GM18858 (cell line): ENCODE data around the gene TMEM164.

Experiments used
- ATAC-seq: cut with Tn5 transposase; IDR thresholded peaks from one replicate; pipeline ENCODE4 v1.9.1; 2021; ENCODE audit not compliant: unreplicated experiment

TMEM164 gene

GRCh38 chrX:110159865-110160264 lies 157.0 kb downstream of the TMEM164 start:
- ATAC-seq, result no peak

DNA sequence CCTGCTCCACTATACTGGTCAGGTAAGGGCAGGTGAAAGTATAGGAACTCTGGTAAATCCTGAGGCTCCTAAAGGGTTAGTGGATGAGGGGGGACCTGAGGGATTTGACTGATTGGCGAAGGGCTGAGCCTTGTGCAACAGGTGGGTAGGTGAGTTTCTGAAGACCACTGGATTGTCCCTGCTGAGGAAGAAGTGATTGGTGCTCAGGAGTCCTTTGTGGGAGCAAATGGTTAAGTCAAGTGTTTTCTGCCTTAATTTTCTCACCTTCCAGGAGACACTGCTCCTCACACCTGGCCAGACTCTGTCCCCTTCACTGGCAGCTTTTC lies 158.4 kb downstream of the TMEM164 start:
- no peak for ATAC-seq

DNA sequence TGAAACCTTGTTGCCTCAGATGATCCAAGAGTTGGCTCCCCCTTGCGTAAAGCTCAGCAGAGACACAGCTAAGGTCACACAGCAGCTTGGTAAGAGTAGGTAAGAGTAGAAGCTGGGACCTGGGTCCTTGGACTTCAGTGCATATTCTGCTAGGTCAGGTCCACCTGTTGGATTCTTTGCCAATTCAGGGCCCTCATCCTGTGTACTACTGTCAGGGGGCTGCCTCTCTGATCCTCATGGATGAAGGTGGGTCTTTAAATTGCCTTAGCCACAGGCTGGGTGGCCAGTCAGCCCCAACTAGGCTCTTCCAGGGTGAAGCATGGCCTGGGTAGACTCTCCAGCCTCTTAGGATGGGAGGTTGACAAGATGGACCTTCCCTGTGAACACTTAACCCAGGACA lies 159.2 kb downstream of the TMEM164 start:
- ATAC-seq, result no peak

DNA sequence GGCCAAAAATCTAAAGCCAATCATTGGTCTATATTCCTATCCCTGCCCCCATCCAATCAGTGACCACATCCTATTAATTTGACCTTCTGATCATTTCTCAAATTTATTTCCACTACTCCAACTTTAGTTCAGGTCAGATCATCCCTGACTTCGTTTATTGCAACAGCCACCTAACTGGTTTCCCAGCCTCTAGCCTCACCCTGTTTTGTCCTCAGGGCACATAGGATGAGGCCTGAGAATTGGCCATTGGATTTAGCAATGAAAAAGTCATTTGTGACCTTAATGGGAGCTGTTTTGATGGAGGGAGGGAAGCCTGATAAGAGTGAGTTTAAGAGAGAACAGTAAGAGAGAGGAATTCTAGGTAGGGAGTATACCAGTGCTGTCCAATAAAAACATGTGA lies 160.0 kb downstream of the TMEM164 start:
- no peak for ATAC-seq

GRCh38 chrX:110163488-110163887 lies 160.6 kb downstream of the TMEM164 start:
- ATAC-seq, result no peak

DNA sequence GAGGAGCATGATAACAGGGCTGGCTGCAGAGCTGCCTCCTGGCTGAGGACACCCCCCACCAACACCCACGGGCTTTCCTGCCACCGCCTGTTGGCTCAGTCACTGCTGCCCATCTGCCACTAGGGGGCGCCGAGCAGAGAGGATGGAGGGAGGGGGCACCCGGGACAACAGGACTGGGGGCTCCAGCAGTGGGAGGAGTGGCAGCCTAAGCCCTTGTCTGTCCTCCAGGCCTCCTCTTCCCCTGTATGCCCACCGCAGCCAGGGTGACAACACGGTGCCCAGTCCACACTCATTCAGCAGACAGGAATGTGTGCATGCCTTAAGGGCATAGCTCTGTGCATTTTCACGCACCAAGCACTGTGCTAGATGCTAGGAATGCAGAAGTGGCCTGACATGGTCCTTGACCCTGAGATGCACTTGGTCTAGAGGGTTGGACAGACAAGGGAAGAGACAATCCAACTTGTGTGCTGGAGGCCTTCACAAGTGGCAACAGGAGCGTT lies 165.1 kb downstream of the TMEM164 start:
- no peak for ATAC-seq

GRCh38 chrX:110168585-110168984 lies 165.7 kb downstream of the TMEM164 start:
- ATAC-seq, result no peak

- no peak for ATAC-seq
These were observed 167.1 kb downstream of the TMEM164 start for GRCh38 chrX:110170029-110170428.

- no peak for ATAC-seq
These were observed 168.5 kb downstream of the TMEM164 start for GRCh38 chrX:110171442-110171841.

DNA sequence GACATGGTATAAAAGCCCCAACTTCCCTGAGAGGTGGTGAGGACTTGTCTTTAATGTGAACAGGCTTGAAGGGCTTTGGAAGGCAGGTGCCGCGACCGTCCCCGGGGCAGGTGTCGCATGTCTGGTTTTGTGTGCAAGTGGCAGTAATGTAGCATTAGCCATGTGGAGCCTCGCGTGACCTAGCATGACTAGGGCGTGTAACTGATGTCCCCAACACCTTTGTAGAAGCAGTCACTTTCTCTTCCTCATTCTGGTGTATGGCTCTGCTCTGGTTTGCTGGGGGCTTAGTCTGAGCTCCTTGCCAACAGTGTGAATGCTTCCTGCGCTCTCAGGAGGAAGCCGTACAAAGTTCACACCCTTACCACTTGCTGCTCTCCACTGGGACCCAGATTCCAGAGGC lies 169.3 kb downstream of the TMEM164 start:
- ATAC-seq, result peak; percentile 98

DNA sequence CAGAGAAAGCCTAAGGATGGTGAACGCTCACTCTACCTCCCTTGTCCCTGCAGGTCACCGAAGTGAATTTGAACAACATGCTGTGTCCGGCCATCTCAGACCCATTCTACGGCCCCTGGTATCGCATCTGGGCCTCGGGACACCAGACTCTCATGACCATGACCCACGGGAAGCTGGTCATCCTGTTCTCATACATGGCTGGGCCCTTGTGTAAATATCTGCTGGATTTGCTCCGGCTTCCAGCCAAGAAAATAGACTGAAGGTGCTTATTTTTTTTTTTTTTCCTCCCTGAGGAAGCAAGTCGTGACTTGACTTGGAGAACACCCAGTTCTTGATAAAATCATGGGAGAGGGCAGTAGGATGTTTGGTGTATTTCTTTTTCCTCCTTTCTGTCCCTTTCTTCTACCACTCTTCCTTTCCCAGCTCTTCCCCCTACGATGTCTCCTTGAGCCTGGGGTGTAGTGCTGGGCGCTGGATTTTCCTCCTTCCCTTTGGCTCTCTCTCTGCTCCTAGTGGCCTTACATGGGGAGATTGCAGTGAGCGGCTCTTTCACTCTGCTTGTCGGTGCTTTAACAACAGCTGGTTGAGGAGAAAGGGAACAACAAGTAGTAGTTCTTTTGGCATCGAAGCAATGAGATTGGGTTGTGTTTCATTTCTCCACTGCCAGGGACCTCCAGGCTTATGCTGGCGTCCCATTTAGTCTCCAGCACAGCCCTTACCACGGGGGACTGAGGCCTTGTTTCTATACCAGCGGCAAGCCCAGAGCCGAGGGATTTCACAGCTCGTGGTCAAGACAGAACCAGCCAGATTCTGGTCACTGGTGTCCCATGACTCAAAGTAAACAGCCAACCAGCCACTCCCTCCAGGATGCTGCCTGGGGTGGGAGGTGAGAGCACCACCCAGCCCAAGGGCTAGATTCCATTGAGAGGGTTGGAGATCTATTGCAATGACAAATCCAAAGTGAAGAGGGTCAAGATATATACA lies 170.6 kb downstream of the TMEM164 start:
- ATAC-seq, result no peak

DNA sequence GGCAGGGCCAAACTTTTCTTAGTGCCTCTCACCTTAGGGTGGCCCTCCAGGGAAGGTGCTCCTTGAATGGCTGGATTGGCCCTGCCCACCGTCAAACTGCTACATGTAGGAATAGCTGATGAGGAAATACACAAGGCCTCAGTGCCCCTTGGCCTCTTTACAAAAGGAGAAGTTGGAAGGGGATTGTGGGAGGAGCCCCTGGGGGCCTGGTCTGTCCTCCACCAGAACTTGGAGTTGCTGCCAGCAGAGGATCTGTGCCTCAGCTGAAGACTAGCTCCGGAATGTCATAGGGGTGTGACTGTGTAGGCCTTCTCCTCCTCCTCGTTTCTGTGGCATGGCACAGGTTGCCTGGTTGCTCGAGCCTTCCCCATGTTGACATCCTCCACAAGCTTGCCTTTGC lies 172.2 kb downstream of the TMEM164 start:
- no peak for ATAC-seq

GRCh38 chrX:110175696-110176095 lies 172.8 kb downstream of the TMEM164 start:
- ATAC-seq, result no peak

DNA sequence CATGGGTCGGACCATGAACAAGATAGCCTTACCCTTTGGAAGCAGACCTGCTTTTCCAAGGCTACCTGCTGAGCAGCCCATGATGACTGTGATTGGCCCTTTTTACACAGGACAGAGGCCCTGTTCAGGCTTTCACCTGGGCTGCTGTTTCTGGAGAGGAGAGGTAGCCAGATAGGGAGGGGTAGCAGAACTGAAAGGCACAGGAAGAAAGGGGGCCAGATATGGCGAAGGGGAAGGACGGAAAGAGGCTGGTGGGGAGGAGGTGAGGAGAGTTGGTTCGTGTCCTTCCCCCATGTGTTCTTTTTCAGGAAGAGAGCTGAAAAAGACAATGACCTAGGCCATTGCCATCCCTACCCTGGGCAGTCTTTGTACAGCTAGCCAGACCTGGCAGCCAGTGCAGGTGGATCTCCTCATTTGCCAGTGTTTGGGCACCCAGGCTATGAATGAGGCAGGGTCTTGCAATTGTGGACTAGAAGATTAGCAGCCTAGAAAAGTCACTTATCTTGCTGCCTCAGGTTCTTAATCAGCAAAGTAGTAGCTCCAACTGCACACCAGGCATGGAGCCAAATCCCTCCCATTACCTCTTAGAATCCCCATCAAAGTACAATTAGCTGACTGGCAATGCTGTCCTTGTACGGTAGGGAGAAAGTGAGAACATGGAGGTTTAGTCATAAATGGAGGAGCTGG lies 175.4 kb downstream of the TMEM164 start:
- ATAC-seq, result no peak

GRCh38 chrX:110180176-110180927 lies 177.4 kb downstream of the TMEM164 start:
- ATAC-seq, result peak; percentile 14

DNA sequence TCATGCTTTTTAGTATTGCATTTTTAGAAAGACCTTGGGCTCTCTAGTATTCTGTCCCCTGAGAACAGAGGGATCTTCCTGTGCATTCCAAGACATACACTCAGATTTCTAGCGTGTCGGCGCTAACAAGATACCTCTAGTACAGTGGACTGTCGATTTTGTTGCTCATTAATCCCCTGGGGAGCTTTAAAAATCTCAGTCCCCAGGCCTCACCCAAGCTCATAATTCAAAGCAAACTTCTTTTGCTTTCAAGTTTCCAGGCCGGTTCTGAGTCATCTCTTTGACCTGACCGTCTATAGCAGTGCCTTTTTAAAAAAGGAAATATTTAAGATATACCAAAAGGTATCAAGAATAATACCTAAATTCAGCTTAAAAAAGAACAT lies 178.0 kb downstream of the TMEM164 start:
- peak; percentile 69 for ATAC-seq

GRCh38 chrX:110181459-110182137 lies 178.7 kb downstream of the TMEM164 start:
- ATAC-seq, result no peak

DNA sequence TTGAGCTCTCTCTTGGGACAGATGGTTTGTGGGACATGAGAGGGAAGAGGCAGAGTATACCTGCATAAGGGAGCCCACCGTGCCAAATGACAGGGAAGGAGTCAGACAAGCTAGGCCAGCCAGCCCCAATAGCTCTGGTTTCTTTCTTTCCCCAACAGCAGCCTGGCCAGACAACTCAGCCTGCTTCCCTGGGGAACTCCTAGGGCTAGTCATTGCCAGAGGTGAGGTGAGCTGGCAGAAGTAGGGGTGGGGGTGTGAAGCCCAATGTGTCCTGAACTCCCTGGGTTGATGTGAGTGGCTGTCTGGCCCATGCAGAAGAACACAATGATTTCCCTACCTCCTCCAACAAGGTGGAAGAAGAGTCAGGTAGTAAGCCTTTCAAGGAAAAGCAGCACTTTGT lies 179.4 kb downstream of the TMEM164 start:
- no peak for ATAC-seq

GRCh38 chrX:110182865-110183264 lies 180.0 kb downstream of the TMEM164 start:
- ATAC-seq, result no peak

- no peak for ATAC-seq
These were observed 180.4 kb downstream of the TMEM164 start for GRCh38 chrX:110183314-110183713.
